HepG2 (cell line): ENCODE results near the gene MYL11. TPM values are rescaled to one million over a fixed set of nuclear protein-coding genes. Genes with fewer than 3 reads are reported as not detected.

ENCODE experiments used
- BRCA1 ChIP-seq: sonication (generic); formaldehyde crosslinking; IDR thresholded peaks from 2 replicates; pipeline ENCODE4 v1.4.0; 2020; ENCODE audit warnings: missing genetic modification reagents
- GATAD2A ChIP-seq: IDR thresholded peaks from 2 replicates; pipeline ENCODE4 v1.6.1; 2016
- HIVEP1 ChIP-seq: sonication (generic); formaldehyde crosslinking; IDR thresholded peaks from 2 replicates; pipeline ENCODE4 v1.4.0; 2020; ENCODE audit warnings: mild to moderate bottlenecking, missing genetic modification reagents
- HNF1B ChIP-seq: sonication (generic); formaldehyde crosslinking; IDR thresholded peaks from 2 replicates; pipeline ENCODE4 v1.5.1; 2020; ENCODE audit warnings: mild to moderate bottlenecking, moderate library complexity, missing genetic modification reagents
- HNRNPLL ChIP-seq: fragments of 200-400 bp; formaldehyde crosslinking; IDR thresholded peaks from 2 replicates; pipeline ENCODE4 v1.6.1; 2017; ENCODE audit warnings: mild to moderate bottlenecking, low read depth, low read length; ENCODE audit not compliant: poor library complexity, severe bottlenecking
- HOMEZ ChIP-seq: IDR thresholded peaks from 2 replicates; pipeline ENCODE4 v1.6.1; 2016; ENCODE audit warnings: low read depth
- MYC ChIP-seq: sonication (generic); formaldehyde crosslinking; IDR thresholded peaks from 2 replicates; pipeline ENCODE4 v1.9.0; 2021; ENCODE audit warnings: missing genetic modification reagents, borderline replicate concordance
- NFE2 ChIP-seq: sonication (generic); formaldehyde crosslinking; IDR thresholded peaks from 2 replicates; pipeline ENCODE4 v1.4.0; 2020; ENCODE audit warnings: missing genetic modification reagents
- NFYB ChIP-seq: sonication (generic); formaldehyde crosslinking; IDR thresholded peaks from 2 replicates; pipeline ENCODE4 v1.4.0; 2020; ENCODE audit warnings: missing genetic modification reagents
- NR2C2 ChIP-seq: sonication (generic); formaldehyde crosslinking; IDR thresholded peaks from 2 replicates; pipeline ENCODE4 v1.4.0; 2020; ENCODE audit warnings: missing genetic modification reagents, mild to moderate bottlenecking, moderate library complexity, borderline replicate concordance
- THRA ChIP-seq: sonication (generic); formaldehyde crosslinking; IDR thresholded peaks from 2 replicates; pipeline ENCODE4 v1.4.0; 2020; ENCODE audit warnings: missing genetic modification reagents, borderline replicate concordance
- ZEB1 ChIP-seq: IDR thresholded peaks from 2 replicates; pipeline ENCODE4 v1.6.1; 2012; ENCODE audit warnings: mild to moderate bottlenecking, low read depth, inconsistent platforms; ENCODE audit not compliant: insufficient replicate concordance
- ZHX1 ChIP-seq: sonication (generic); formaldehyde crosslinking; IDR thresholded peaks from 2 replicates; pipeline ENCODE4 v1.8.1; 2022; ENCODE audit warnings: low read depth, mild to moderate bottlenecking, missing genetic modification reagents
- ZKSCAN8 ChIP-seq: IDR thresholded peaks from 2 replicates; pipeline ENCODE4 v1.6.1; 2016; ENCODE audit warnings: borderline replicate concordance, missing genetic modification reagents, missing compliant biosample characterization
- ZNF207 ChIP-seq: fragments of 450-650 bp; IDR thresholded peaks from 2 replicates; pipeline ENCODE4 v1.6.1; 2016; ENCODE audit warnings: antibody characterized with exemption, borderline replicate concordance
- polyA plus RNA-seq, 8 experiments: library from polyadenylated mRNA; depleted of rRNA in 3 of 8; stranded (reverse) in 7 of 8; unstranded in 1 of 8; fragments of >200 nt; fragmentation: Illumina TruSeq in 4 of 8; extraction: Trizol in 4 of 8; gene quantifications; 2 replicates each; pipeline versions ENCODE4 v1.2.1 to v1.2.3, GENCODE V29; 2011 to 2016; ENCODE audit warnings: low read depth in 4 of 8, missing spikeins in 1 of 8, mixed read lengths in 1 of 8; ENCODE audit not compliant: insufficient read depth in 1 of 8
- total RNA-seq, 5 experiments: library from RNA; depleted of rRNA; stranded (reverse); fragments of >200 nt; fragmentation: Illumina TruSeq; extraction: Trizol; gene quantifications; 2 replicates each; pipeline ENCODE4 v1.2.3, GENCODE V29; 2016; ENCODE audit warnings: low read depth in 1 of 5
- TF ChIP-seq, protein P1 (sequence below): sonication (generic); formaldehyde crosslinking; IDR thresholded peaks from 2 replicates; pipeline ENCODE4 v1.4.0; 2020; ENCODE audit warnings: missing genetic modification reagents
- TF ChIP-seq, protein P2 (sequence below): sonication (generic); formaldehyde crosslinking; IDR thresholded peaks from 2 replicates; pipeline ENCODE4 v1.5.1; 2020; ENCODE audit warnings: missing genetic modification reagents, mild to moderate bottlenecking, borderline replicate concordance

Gene MYL11
- total and polyA plus RNA-seq, 2 of the 13 experiments (the other 11 are each of a cell fraction or from before 2014, with no cell fraction given) = not detected

DNA sequence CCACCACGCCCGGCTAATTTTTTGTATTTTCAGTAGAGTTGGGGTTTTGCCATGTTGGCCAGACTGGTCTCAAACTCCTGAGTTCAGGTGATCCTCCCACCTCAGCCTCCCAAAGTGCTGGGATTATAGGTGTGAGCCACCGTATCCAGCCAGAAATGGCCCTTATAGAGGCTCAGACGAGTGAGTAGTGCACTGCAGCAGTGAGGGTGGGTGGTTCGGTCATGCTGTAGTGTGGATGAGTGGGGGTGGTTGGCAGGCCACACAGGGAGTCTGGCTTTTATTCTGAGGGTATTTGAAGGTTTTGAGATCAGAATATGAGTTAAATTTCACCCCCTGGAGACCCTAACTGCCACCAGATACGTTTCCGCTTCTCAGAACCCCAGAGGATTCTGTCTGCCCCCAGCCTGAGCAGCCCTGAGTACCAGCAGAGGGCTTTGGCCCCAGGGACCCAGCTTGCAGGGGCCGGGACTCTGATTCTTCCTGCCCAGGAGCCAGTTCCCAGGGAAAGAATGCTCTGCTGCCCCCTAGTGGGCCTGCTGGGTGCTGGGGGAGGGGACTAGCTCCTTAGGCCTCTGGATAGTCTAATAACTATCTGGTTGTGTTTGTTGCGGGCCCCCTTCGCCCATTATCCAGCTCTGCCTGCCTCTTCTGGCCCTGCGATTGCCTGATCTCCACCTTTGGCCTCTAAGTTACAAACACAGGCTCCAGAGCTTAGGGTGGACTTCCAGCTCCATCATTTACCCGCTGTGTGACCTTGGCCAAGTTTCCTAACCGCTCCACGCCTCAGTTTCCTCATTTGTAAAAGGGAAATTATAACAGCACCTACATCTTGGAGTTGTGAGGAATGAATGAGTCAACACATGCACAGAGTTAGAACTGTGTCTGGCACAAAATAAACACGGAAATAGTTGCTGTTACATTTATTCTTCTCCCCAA, 34.8 kb downstream of the MYL11 start (continued):
- TF ChIP-seq HOMEZ (peak; percentile 66; the same call in 1 of the 2 replicates), ZNF207 (no peak), ZEB1 (peak; percentile 38), ZKSCAN8 (peak; percentile 91), HNF1B (CRISPR knock-in tag) (peak; percentile 89), MYC (CRISPR knock-in tag) (no peak), NR2C2 (CRISPR knock-in tag) (0 out of 2 replicates have a peak, but pooled peaks have one; percentile 35), HNRNPLL (no peak), GATAD2A (CRISPR knock-in tag) (peak; percentile 66), THRA (CRISPR knock-in tag) (peak; percentile 41; the same call in 1 of the 2 replicates), NFE2 (no peak), ZHX1 (CRISPR knock-in tag) (no peak), NFYB (CRISPR knock-in tag) (no peak), BRCA1 (CRISPR knock-in tag) (0 out of 2 replicates have a peak, but pooled peaks have one; percentile 33), HIVEP1 (CRISPR knock-in tag) (0 out of 2 replicates have a peak, but pooled peaks have one; percentile 12)
- TF ChIP-seq, protein P1, sequence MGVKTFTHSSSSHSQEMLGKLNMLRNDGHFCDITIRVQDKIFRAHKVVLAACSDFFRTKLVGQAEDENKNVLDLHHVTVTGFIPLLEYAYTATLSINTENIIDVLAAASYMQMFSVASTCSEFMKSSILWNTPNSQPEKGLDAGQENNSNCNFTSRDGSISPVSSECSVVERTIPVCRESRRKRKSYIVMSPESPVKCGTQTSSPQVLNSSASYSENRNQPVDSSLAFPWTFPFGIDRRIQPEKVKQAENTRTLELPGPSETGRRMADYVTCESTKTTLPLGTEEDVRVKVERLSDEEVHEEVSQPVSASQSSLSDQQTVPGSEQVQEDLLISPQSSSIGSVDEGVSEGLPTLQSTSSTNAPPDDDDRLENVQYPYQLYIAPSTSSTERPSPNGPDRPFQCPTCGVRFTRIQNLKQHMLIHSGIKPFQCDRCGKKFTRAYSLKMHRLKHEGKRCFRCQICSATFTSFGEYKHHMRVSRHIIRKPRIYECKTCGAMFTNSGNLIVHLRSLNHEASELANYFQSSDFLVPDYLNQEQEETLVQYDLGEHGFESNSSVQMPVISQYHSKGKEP (CRISPR knock-in tag) = no peak
- TF ChIP-seq, protein P2, sequence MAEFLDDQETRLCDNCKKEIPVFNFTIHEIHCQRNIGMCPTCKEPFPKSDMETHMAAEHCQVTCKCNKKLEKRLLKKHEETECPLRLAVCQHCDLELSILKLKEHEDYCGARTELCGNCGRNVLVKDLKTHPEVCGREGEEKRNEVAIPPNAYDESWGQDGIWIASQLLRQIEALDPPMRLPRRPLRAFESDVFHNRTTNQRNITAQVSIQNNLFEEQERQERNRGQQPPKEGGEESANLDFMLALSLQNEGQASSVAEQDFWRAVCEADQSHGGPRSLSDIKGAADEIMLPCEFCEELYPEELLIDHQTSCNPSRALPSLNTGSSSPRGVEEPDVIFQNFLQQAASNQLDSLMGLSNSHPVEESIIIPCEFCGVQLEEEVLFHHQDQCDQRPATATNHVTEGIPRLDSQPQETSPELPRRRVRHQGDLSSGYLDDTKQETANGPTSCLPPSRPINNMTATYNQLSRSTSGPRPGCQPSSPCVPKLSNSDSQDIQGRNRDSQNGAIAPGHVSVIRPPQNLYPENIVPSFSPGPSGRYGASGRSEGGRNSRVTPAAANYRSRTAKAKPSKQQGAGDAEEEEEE (CRISPR knock-in tag) = no peak
